Osteoblast (primary cell): ENCODE results near the gene APLP2. TPM values are rescaled to one million over a fixed set of nuclear protein-coding genes. Genes with fewer than 3 reads are reported as not detected.

ENCODE experiments used
- DNase-seq: peaks from one replicate; pipeline ENCODE4 v3.0.0; 2011; ENCODE audit warnings: low spot score, mixed read lengths; ENCODE audit not compliant: insufficient read length; ENCODE audit errors: missing footprints
- H2AFZ ChIP-seq: 2 replicates; pipeline ENCODE4 v1.6.0; 2011; ENCODE audit warnings: mild to moderate bottlenecking, low read length
- H3K27ac ChIP-seq: 2 replicates; pipeline ENCODE4 v1.5.1; 2011; ENCODE audit warnings: mild to moderate bottlenecking, low read depth, low read length, moderate library complexity
- H3K27me3 ChIP-seq: 2 replicates; pipeline ENCODE4 v1.6.0; 2012; ENCODE audit warnings: mild to moderate bottlenecking, control low read depth, inconsistent platforms, low read length, moderate library complexity; ENCODE audit not compliant: insufficient read depth
- H3K36me3 ChIP-seq: 2 replicates; pipeline ENCODE4 v1.5.1; 2011; ENCODE audit warnings: mild to moderate bottlenecking, low read length, control low read depth, moderate library complexity; ENCODE audit not compliant: insufficient read depth
- H3K4me1 ChIP-seq: 2 replicates; pipeline ENCODE4 v1.5.1; 2011; ENCODE audit warnings: mild to moderate bottlenecking, low read length, control low read depth, moderate library complexity; ENCODE audit not compliant: insufficient read depth
- H3K4me2 ChIP-seq: 2 replicates; pipeline ENCODE4 v1.6.0; 2011; ENCODE audit warnings: mild to moderate bottlenecking, low read length; ENCODE audit not compliant: insufficient read depth
- H3K4me3 ChIP-seq: fragments of 200-600 bp; sonication (generic); 3 replicates; pipeline ENCODE4 v1.5.1; 2012; ENCODE audit warnings: mild to moderate bottlenecking, low read length, inconsistent platforms; ENCODE audit not compliant: insufficient read depth
- H3K79me2 ChIP-seq: 2 replicates; pipeline ENCODE4 v1.6.0; 2012; ENCODE audit warnings: mild to moderate bottlenecking, low read length, control low read depth, inconsistent platforms; ENCODE audit not compliant: insufficient read depth
- H3K9me3 ChIP-seq: 2 replicates; pipeline ENCODE4 v1.5.1; 2011; ENCODE audit warnings: low read depth, low read length, control low read depth
- H4K20me1 ChIP-seq: 2 replicates; pipeline ENCODE4 v1.6.0; 2012; ENCODE audit warnings: mild to moderate bottlenecking, low read length, control low read depth; ENCODE audit not compliant: insufficient read depth
- total RNA-seq: library from RNA; depleted of rRNA; stranded (reverse); fragments of >200 nt; gene quantifications from 2 replicates; pipeline ENCODE4 v1.2.3, GENCODE V29; 2012
- TF ChIP-seq, protein P1 (sequence below): IDR thresholded peaks from 2 replicates; pipeline ENCODE4 v1.5.1; 2011; ENCODE audit warnings: mild to moderate bottlenecking, low read depth, low read length, moderate library complexity; ENCODE audit errors: extremely low read depth

Gene APLP2
- total RNA-seq, 1 donor = 331 TPM

DNA sequence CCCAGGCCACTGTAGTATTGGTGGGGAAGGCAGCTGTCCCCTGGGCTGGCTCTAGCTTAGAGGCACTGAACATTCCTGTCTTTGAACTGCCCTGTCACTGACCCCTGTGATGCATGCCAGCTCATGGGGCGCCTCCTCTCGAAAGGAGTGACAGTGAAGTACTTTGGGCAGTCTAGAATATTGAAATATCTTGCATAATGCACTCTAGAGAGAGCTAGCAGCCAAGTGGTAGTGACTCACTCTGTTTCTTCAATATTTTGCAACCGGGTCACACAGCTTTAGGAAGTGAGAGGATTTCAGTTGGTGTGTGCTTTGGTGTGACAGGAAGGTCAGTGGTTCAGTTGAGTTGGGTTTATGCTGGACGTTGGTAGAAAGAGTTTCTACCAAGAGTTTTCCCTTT, 54.4 kb downstream of the APLP2 start:
- Histone ChIP-seq H3K27me3 (no peaks in the 10 kb centered on the region), H3K79me2 (peaks cover 32% of the 10 kb centered on the region), H3K4me2 (peak overlapping the region; percentile 45), H3K27ac (peak overlapping the region; percentile 49), H3K9me3 (no peaks in the 10 kb centered on the region), H3K36me3 (peaks cover 61% of the 10 kb centered on the region), H3K4me1 (peaks cover 30% of the 10 kb centered on the region), H2AFZ (no peak overlapping the region), H3K4me3 (no peak overlapping the region), H4K20me1 (peaks cover 38% of the 10 kb centered on the region)
- DNase-seq = peak; percentile 86
- TF ChIP-seq, protein P1, sequence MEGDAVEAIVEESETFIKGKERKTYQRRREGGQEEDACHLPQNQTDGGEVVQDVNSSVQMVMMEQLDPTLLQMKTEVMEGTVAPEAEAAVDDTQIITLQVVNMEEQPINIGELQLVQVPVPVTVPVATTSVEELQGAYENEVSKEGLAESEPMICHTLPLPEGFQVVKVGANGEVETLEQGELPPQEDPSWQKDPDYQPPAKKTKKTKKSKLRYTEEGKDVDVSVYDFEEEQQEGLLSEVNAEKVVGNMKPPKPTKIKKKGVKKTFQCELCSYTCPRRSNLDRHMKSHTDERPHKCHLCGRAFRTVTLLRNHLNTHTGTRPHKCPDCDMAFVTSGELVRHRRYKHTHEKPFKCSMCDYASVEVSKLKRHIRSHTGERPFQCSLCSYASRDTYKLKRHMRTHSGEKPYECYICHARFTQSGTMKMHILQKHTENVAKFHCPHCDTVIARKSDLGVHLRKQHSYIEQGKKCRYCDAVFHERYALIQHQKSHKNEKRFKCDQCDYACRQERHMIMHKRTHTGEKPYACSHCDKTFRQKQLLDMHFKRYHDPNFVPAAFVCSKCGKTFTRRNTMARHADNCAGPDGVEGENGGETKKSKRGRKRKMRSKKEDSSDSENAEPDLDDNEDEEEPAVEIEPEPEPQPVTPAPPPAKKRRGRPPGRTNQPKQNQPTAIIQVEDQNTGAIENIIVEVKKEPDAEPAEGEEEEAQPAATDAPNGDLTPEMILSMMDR = no peak

GRCh38 chr11:130125638-130126037, 55.9 kb downstream of the APLP2 start:
- TF ChIP-seq, protein P1 = no peak
- peaks cover 30% of the 10 kb centered on the region for H3K4me1 ChIP-seq
- H3K79me2 ChIP-seq = peaks cover 21% of the 10 kb centered on the region
- peaks cover 73% of the 10 kb centered on the region for H3K36me3 ChIP-seq
- DNase-seq = no peak
- H3K4me2 ChIP-seq = no peak overlapping the region
- no peaks in the 10 kb centered on the region for H3K27me3 ChIP-seq
- H4K20me1 ChIP-seq = peaks cover 27% of the 10 kb centered on the region
- no peak overlapping the region for H2AFZ ChIP-seq
- H3K9me3 ChIP-seq = no peaks in the 10 kb centered on the region
- no peak overlapping the region for H3K4me3 ChIP-seq
- no peak overlapping the region for H3K27ac ChIP-seq

GRCh38 chr11:130126516-130126915, 56.8 kb downstream of the APLP2 start:
- Histone ChIP-seq H4K20me1 (peaks cover 23% of the 10 kb centered on the region), H3K79me2 (peaks cover 21% of the 10 kb centered on the region), H3K36me3 (peaks cover 81% of the 10 kb centered on the region), H3K4me3 (no peak overlapping the region), H3K4me1 (peaks cover 24% of the 10 kb centered on the region), H3K9me3 (no peaks in the 10 kb centered on the region), H2AFZ (no peak overlapping the region), H3K27ac (no peak overlapping the region), H3K4me2 (no peak overlapping the region), H3K27me3 (no peaks in the 10 kb centered on the region)
- TF ChIP-seq, protein P1 = no peak
- no peak for DNase-seq

DNA sequence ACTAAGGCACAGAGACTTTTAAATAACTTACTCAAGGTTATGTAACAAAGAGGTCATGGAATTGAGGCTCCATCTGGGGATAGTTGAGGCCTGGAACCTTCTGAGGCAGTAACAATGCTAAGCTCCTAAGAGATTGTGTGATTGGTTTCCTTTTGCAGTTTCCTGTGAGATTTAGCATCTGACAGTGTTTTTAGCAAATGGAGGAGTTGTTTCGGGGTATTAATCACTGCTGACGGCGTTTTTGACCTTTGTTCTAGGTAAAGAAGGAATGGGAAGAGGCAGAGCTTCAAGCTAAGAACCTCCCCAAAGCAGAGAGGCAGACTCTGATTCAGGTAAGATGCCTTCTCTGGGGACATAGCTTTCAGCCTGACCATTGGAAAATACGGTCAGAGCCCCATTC, 57.8 kb downstream of the APLP2 start:
- TF ChIP-seq, protein P1 = no peak
- Histone ChIP-seq H2AFZ (no peak overlapping the region), H3K4me2 (no peak overlapping the region), H3K27me3 (no peaks in the 10 kb centered on the region), H3K4me1 (peaks cover 15% of the 10 kb centered on the region), H3K9me3 (no peaks in the 10 kb centered on the region), H3K79me2 (peaks cover 21% of the 10 kb centered on the region), H4K20me1 (peaks cover 19% of the 10 kb centered on the region), H3K36me3 (peaks cover 77% of the 10 kb centered on the region), H3K4me3 (no peak overlapping the region), H3K27ac (no peak overlapping the region)
- no peak for DNase-seq
